Peyer's patch (tissue), 4 donors: ENCODE data around the gene IFT43. TPM values are rescaled to one million over a fixed set of nuclear protein-coding genes. Genes with fewer than 3 reads are reported as not detected.

Experiments
- DNase-seq, 3 donors: peaks; one replicate each; pipeline ENCODE4 v3.0.0-alpha.2; 2017 to 2019
- H3K27ac ChIP-seq, 4 donors: fragments of 200-600 bp; sonication (generic); one replicate each; pipeline ENCODE4 v1.5.1; 2016 to 2019
- H3K27me3 ChIP-seq, 2 donors: fragments of 200-600 bp; sonication (generic); one replicate each; pipeline ENCODE4 v1.5.1; 2019
- H3K36me3 ChIP-seq, 3 donors: fragments of 200-600 bp; sonication (generic); one replicate each; pipeline ENCODE4 v1.5.1; 2016 to 2019
- H3K4me1 ChIP-seq, 4 donors: fragments of 200-600 bp; sonication (generic); one replicate each; pipeline ENCODE4 v1.5.1; 2016 to 2019
- H3K4me3 ChIP-seq, 4 donors: fragments of 200-600 bp; sonication (generic); 1 replicate in 3 of 4; 2 replicates in 1 of 4; pipeline ENCODE4 v1.5.1; 2016 to 2019; ENCODE audit warnings: mild to moderate bottlenecking in 1 of 4
- H3K9me3 ChIP-seq, 4 donors: fragments of 200-600 bp; sonication (generic); one replicate each; pipeline ENCODE4 v1.5.1; 2016 to 2019; ENCODE audit warnings: mild to moderate bottlenecking in 1 of 4
- POLR2A ChIP-seq, 2 donors: fragments of 450-650 bp; IDR thresholded peaks; one replicate each; pipeline ENCODE4 v1.5.1; 2017; ENCODE audit warnings: antibody characterized with exemption in 2 of 2, mild to moderate bottlenecking in 2 of 2, moderate library complexity in 2 of 2
- total RNA-seq, 4 donors: library from RNA; depleted of rRNA; stranded (reverse); fragments of >200 nt; gene quantifications; one replicate each; pipeline ENCODE4 v1.1.0, GENCODE V29; 2016
- TF ChIP-seq, protein P1 (sequence below), 6 experiments: fragments of 450-650 bp in 4 of 6; fragments of 200-600 bp in 2 of 6; sonication (generic) in 1 of 6; IDR thresholded peaks; one replicate each; pipeline ENCODE4 v1.5.1; 2017 to 2019; ENCODE audit warnings: antibody characterized with exemption in 6 of 6, mild to moderate bottlenecking in 3 of 6, moderate library complexity in 1 of 6

The IFT43 gene
- total RNA-seq, 4 donors from 2014 or later = 23.9 to 42.8 (median 33.6) TPM

DNA sequence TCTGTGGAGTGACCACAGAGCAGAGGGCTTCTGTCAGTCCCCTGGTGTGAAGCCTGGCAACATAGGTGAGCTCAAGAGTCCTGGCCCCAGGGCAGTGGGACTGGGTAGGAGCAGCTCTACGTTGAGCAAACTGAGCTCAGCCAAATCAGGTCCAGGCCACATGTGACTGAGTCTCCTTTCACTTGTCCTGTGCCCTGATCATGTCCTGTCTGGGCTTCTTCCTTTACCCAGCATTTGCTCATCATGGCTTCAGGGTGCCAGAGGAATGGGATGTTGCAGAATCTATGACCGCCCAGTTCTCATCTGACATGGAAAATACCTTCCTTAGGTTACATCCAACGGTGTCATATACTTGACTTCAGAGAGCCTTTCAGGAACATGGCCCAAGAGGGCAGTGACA lies 99.8 kb downstream of the IFT43 start:
- TF ChIP-seq POLR2A (IDR thresholded peaks at IDR 0.05) = no peak
- TF ChIP-seq, protein P1, sequence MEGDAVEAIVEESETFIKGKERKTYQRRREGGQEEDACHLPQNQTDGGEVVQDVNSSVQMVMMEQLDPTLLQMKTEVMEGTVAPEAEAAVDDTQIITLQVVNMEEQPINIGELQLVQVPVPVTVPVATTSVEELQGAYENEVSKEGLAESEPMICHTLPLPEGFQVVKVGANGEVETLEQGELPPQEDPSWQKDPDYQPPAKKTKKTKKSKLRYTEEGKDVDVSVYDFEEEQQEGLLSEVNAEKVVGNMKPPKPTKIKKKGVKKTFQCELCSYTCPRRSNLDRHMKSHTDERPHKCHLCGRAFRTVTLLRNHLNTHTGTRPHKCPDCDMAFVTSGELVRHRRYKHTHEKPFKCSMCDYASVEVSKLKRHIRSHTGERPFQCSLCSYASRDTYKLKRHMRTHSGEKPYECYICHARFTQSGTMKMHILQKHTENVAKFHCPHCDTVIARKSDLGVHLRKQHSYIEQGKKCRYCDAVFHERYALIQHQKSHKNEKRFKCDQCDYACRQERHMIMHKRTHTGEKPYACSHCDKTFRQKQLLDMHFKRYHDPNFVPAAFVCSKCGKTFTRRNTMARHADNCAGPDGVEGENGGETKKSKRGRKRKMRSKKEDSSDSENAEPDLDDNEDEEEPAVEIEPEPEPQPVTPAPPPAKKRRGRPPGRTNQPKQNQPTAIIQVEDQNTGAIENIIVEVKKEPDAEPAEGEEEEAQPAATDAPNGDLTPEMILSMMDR (IDR thresholded peaks at IDR 0.05) = no peak
- H3K27me3 ChIP-seq = no peaks in the 10 kb centered on the region
- peaks cover 0 to 11% (median 0%) of the 10 kb centered on the region in 3 donors for H3K36me3 ChIP-seq
- no peak overlapping the region for H3K27ac ChIP-seq
- DNase-seq = no peak
- no peak overlapping the region for H3K4me3 ChIP-seq
- peaks cover 0 to 4% (median 0%) of the 10 kb centered on the region in 4 donors for H3K4me1 ChIP-seq
- H3K9me3 ChIP-seq = no peaks in the 10 kb centered on the region

DNA sequence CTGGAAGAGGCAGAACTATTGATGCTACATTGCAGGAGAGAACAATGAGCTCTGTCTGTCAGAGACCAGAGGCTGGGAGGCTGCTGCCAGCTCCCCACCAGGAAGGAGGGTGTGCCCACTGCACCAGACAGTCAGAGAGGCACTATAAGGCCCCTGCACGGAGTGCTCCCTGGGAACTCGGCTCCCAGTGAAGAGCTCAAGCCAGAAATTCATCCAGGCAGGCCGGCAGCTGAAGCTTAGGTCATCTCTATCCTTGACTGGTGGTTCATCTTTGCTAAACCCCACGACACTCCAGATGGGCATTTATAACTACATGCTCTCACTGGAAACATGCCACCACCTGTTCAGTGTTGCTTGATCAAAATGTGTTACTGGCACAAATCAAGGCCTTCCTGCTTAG lies 101.1 kb downstream of the IFT43 start:
- no peak for DNase-seq
- Histone ChIP-seq H3K27me3 (no peaks in the 10 kb centered on the region), H3K9me3 (no peaks in the 10 kb centered on the region), H3K4me3 (no peak overlapping the region), H3K27ac (no peak overlapping the region), H3K4me1 (peaks cover 0 to 4% (median 0%) of the 10 kb centered on the region in 4 donors), H3K36me3 (peaks cover 0 to 11% (median 0%) of the 10 kb centered on the region in 3 donors)
- TF ChIP-seq, protein P1 (IDR thresholded peaks at IDR 0.05) = no peak
- no peak for TF ChIP-seq POLR2A (IDR thresholded peaks at IDR 0.05)

DNA sequence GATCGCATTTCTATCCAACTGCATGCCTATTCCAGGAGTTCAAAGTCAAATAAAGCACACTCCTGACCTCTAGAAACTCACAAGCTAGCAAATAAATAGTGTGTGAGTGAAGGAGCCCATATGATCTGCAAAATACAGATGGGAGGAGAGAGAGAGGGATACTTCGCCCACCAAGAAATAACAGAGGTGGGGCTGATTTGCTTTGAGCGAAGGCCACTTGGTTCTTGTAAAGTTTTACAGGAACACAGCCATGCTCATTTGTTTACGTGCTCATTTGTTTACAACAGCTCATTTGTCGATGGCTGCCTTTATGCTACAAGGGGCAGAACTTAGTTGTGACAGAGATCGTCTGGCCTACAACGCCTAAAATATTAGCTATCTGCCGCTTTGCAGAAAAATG lies 102.8 kb downstream of the IFT43 start:
- Histone ChIP-seq H3K36me3 (peaks cover 0 to 5% (median 0%) of the 10 kb centered on the region in 3 donors), H3K9me3 (no peaks in the 10 kb centered on the region), H3K27ac (no peak overlapping the region), H3K27me3 (no peaks in the 10 kb centered on the region), H3K4me3 (no peak overlapping the region), H3K4me1 (peaks cover 0 to 4% (median 0%) of the 10 kb centered on the region in 4 donors)
- no peak for DNase-seq
- TF ChIP-seq POLR2A (IDR thresholded peaks at IDR 0.05) = no peak
- TF ChIP-seq, protein P1 (IDR thresholded peaks at IDR 0.05) = no peak

DNA sequence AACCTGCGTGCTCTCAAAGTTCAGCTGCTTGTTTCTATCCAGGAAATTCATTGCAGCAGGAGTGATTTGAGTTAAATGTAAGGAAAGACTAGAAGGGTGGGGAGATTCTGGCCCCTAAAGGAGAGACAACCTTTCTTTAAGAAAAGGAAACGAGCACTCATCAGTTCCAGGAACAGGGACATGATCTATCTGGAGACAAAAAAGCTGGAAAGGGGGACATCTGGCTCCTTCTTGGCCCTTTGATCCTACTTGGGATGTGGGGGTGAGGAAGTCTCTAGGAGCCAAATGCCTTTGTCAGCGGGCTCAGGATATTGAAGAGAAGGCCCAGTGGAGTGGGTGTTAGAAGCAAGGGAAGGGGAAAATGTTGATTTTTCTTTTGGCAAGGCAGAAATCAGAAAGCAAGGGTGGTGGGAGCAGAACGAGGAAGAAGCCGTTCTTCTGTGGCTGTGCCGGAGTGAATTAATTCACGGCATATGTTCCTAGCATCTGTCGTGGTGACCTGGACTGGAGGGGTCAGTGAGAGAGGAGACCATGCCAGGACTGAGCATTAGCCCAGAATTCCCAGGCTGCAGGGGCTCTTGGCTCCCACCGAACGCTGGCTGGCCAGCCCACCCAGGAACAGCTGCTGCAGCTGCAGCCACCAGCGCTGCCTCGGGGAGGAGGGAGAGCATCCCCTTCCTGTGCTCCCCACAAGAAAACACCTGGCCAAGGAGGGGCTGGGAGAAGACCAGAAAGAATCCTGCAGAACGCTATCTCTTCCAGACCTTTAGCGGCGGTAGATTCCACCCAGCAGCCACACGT lies 103.4 kb downstream of the IFT43 start:
- H3K4me3 ChIP-seq = no peak overlapping the region
- no peak overlapping the region for H3K27ac ChIP-seq
- no peaks in the 10 kb centered on the region for H3K9me3 ChIP-seq
- no peaks in the 10 kb centered on the region for H3K36me3 ChIP-seq
- no peaks in the 10 kb centered on the region for H3K27me3 ChIP-seq
- peaks cover 0 to 4% (median 0%) of the 10 kb centered on the region in 4 donors for H3K4me1 ChIP-seq
- TF ChIP-seq, protein P1 (IDR thresholded peaks at IDR 0.05) = no peak
- no peak for TF ChIP-seq POLR2A (IDR thresholded peaks at IDR 0.05)
- DNase-seq = no peak

DNA sequence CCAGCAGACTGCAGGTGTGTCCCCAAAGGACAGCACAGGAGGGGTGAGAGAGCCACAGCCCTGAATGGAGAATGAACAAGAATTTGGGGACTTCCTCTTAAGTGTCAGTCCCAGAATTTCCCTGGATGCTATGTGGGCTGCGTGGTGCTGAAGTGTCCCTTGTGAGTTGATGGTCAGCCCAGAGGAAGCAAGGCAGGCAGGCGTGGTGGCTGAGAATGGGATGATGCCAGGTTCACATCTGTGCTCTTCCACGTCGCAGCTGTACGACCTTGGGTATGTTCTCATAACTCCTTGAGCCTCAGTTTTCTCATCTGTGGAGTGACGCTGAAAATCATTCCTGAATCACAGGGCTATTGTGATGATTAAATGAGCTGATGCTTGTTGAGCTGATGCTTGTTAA lies 104.0 kb downstream of the IFT43 start:
- H3K4me1 ChIP-seq = peaks cover 0 to 4% (median 0%) of the 10 kb centered on the region in 4 donors
- no peaks in the 10 kb centered on the region for H3K9me3 ChIP-seq
- no peak overlapping the region for H3K27ac ChIP-seq
- no peaks in the 10 kb centered on the region for H3K27me3 ChIP-seq
- no peaks in the 10 kb centered on the region for H3K36me3 ChIP-seq
- H3K4me3 ChIP-seq = no peak overlapping the region
- no peak for DNase-seq
- no peak for TF ChIP-seq POLR2A (IDR thresholded peaks at IDR 0.05)
- TF ChIP-seq, protein P1 (IDR thresholded peaks at IDR 0.05) = no peak
